ENCODE measurements around the gene TMEM255A.

The TMEM255A gene

GRCh38 chrX:120302434-120302833 is 8.8 kb downstream of the TMEM255A start:
- ATAC-seq: no peak
- no peak for TF ChIP-seq ARNTL (CRISPR knock-in tag; IDR thresholded peaks at IDR 0.05; ENCODE audit: borderline replicate concordance, low read depth)
- TF ChIP-seq ZFP3 (CRISPR knock-in tag; IDR thresholded peaks at IDR 0.05): no peak
- TF ChIP-seq CSDC2 (CRISPR knock-in tag; IDR thresholded peaks at IDR 0.05): no peak
- TF ChIP-seq TOX (CRISPR knock-in tag; IDR thresholded peaks at IDR 0.05; ENCODE audit: borderline replicate concordance): no peak
- TF ChIP-seq SNAI2 (CRISPR knock-in tag; IDR thresholded peaks at IDR 0.05): no peak
- no peak for TF ChIP-seq RARB (CRISPR knock-in tag; IDR thresholded peaks at IDR 0.05)
- no peak for TF ChIP-seq CREB5 (CRISPR knock-in tag; IDR thresholded peaks at IDR 0.05; ENCODE audit: low read depth)
- no peak for TF ChIP-seq POU6F1 (CRISPR knock-in tag; IDR thresholded peaks at IDR 0.05; ENCODE audit: borderline replicate concordance, low read depth)
- TF ChIP-seq TCF4 (CRISPR knock-in tag; IDR thresholded peaks at IDR 0.05; ENCODE audit: borderline replicate concordance): no peak
- TF ChIP-seq OSR1 (CRISPR knock-in tag; IDR thresholded peaks at IDR 0.05): no peak
- no peak for TF ChIP-seq ZC3H10 (CRISPR knock-in tag; IDR thresholded peaks at IDR 0.05)
- TF ChIP-seq CSRNP3 (CRISPR knock-in tag; IDR thresholded peaks at IDR 0.05): no peak
- TF ChIP-seq, protein P1, sequence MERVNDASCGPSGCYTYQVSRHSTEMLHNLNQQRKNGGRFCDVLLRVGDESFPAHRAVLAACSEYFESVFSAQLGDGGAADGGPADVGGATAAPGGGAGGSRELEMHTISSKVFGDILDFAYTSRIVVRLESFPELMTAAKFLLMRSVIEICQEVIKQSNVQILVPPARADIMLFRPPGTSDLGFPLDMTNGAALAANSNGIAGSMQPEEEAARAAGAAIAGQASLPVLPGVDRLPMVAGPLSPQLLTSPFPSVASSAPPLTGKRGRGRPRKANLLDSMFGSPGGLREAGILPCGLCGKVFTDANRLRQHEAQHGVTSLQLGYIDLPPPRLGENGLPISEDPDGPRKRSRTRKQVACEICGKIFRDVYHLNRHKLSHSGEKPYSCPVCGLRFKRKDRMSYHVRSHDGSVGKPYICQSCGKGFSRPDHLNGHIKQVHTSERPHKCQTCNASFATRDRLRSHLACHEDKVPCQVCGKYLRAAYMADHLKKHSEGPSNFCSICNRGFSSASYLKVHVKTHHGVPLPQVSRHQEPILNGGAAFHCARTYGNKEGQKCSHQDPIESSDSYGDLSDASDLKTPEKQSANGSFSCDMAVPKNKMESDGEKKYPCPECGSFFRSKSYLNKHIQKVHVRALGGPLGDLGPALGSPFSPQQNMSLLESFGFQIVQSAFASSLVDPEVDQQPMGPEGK (CRISPR knock-in tag; IDR thresholded peaks at IDR 0.05; ENCODE audit: borderline replicate concordance): no peak
- TF ChIP-seq BACH2 (CRISPR knock-in tag; IDR thresholded peaks at IDR 0.05; ENCODE audit: borderline replicate concordance): no peak
- no peak for TF ChIP-seq ESRRG (CRISPR knock-in tag; IDR thresholded peaks at IDR 0.05)
- no peak for TF ChIP-seq TSHZ2 (CRISPR knock-in tag; IDR thresholded peaks at IDR 0.05)

DNA sequence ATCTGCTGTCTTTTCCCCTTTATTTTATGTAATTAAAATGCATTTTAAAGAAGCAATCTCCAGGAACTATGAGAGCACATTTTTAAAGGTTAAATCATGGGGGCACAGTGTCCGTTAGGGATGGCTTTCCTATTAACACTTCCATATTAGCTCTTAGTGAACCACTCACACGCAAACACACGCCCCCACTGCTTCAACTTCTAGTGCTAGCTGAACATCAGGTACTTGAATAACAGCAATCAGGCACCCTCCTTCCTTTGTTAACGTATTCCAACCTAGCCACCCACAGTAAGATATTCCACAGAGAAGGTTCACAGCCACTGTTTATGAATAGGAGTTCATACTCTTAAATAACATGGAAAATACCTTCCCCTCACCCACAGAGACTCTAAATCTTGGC is 9.3 kb downstream of the TMEM255A start:
- ATAC-seq: no peak
- TF ChIP-seq ZC3H10 (CRISPR knock-in tag; IDR thresholded peaks at IDR 0.05) (no peak), SNAI2 (CRISPR knock-in tag; IDR thresholded peaks at IDR 0.05) (no peak), GLIS3 (CRISPR knock-in tag; IDR thresholded peaks at IDR 0.05) (no peak), ZFP30 (CRISPR knock-in tag; IDR thresholded peaks at IDR 0.05) (no peak), ESRRG (CRISPR knock-in tag; IDR thresholded peaks at IDR 0.05) (no peak), TOX (CRISPR knock-in tag; IDR thresholded peaks at IDR 0.05; ENCODE audit: borderline replicate concordance) (no peak), RARB (CRISPR knock-in tag; IDR thresholded peaks at IDR 0.05) (no peak), CREB5 (CRISPR knock-in tag; IDR thresholded peaks at IDR 0.05; ENCODE audit: low read depth) (no peak), CSRNP3 (CRISPR knock-in tag; IDR thresholded peaks at IDR 0.05) (no peak), ZFP3 (CRISPR knock-in tag; IDR thresholded peaks at IDR 0.05) (no peak), BACH2 (CRISPR knock-in tag; IDR thresholded peaks at IDR 0.05; ENCODE audit: borderline replicate concordance) (no peak), OSR1 (CRISPR knock-in tag; IDR thresholded peaks at IDR 0.05) (no peak), ZNF70 (CRISPR knock-in tag; IDR thresholded peaks at IDR 0.05) (no peak)
- TF ChIP-seq, protein P1 (CRISPR knock-in tag; IDR thresholded peaks at IDR 0.05; ENCODE audit: borderline replicate concordance): no peak

Data from SK-N-SH treated with all-trans-retinoic acid at 6 μM for 48 hours (cell line).